Caco-2 (cell line): ENCODE measurements around the gene ADCK2. TPM values are rescaled to one million over a fixed set of nuclear protein-coding genes. Genes with fewer than 3 reads are reported as not detected.

Experiments
- BruUV-seq: library from RNA; stranded (reverse); fragments of 400-500 nt; replicated peaks from 2 replicates; lab custom pipeline; 2021; lab: Mats Ljungman, UMichigan
- CTCF ChIA-PET: fragments of 300-600 bp; sonication (Branson Sonifier 250); formaldehyde crosslinking; loops from one replicate; lab custom pipeline; 2022; ENCODE audit warnings: antibody characterized with exemption; lab: Charles Lee
- POLR2A ChIA-PET: fragments of 300-600 bp; sonication (Branson Sonifier 250); formaldehyde crosslinking; loops from one replicate; lab custom pipeline; 2022; ENCODE audit warnings: antibody characterized with exemption; lab: Charles Lee
- DNase-seq, 2 experiments: peaks; one replicate each; pipeline versions ENCODE4 v3.0.0 to v3.0.0-alpha.2; 2020 to 2022
- H3K27me3 ChIP-seq: replicated peaks from 2 replicates; pipeline ENCODE4 v1.6.0; 2011; ENCODE audit warnings: low read length; ENCODE audit not compliant: control insufficient read depth, insufficient read depth
- H3K36me3 ChIP-seq: 2 replicates; pipeline ENCODE4 v1.5.1; 2011; ENCODE audit warnings: low read length; ENCODE audit not compliant: control insufficient read depth, insufficient read depth
- H3K4me1 ChIP-seq: fragments of 250-450 bp; sonication (Bioruptor Pico); 2 replicates; pipeline ENCODE4 v1.5.1; 2020; ENCODE audit warnings: mild to moderate bottlenecking
- H3K4me3 ChIP-seq: 2 replicates; pipeline ENCODE4 v1.5.1; 2011; ENCODE audit warnings: low read depth, mild to moderate bottlenecking, control low read depth, low read length
- H3K9me3 ChIP-seq: fragments of 250-450 bp; sonication (Bioruptor Pico); 2 replicates; pipeline ENCODE4 v1.5.1; 2020; ENCODE audit warnings: mild to moderate bottlenecking, moderate library complexity
- H3K27ac Mint-ChIP-seq: one replicate; pipeline ENCODE4 v1.8.0; 2022; ENCODE audit warnings: mixed read lengths; ENCODE audit not compliant: unreplicated experiment
- H3K27me3 Mint-ChIP-seq: one replicate; pipeline ENCODE4 v1.8.0; 2022; ENCODE audit warnings: mixed read lengths; ENCODE audit not compliant: insufficient read depth, unreplicated experiment
- H3K36me3 Mint-ChIP-seq: one replicate; pipeline ENCODE4 v1.8.0; 2022; ENCODE audit warnings: mild to moderate bottlenecking, mixed read lengths; ENCODE audit not compliant: insufficient read depth, unreplicated experiment
- H3K4me1 Mint-ChIP-seq: one replicate; pipeline ENCODE4 v1.8.0; 2022; ENCODE audit warnings: low read depth, mixed read lengths; ENCODE audit not compliant: unreplicated experiment
- H3K4me3 Mint-ChIP-seq: one replicate; pipeline ENCODE4 v1.8.0; 2022; ENCODE audit warnings: mild to moderate bottlenecking, moderate library complexity, mixed read lengths; ENCODE audit not compliant: unreplicated experiment
- H3K9me3 Mint-ChIP-seq: one replicate; pipeline ENCODE4 v1.8.0; 2022; ENCODE audit warnings: mixed read lengths; ENCODE audit not compliant: unreplicated experiment
- CTCF ChIP-seq, 2 experiments: fragments of 200-600 bp in 1 of 2; IDR thresholded peaks; 1 replicate in 1 of 2; 2 replicates in 1 of 2; pipeline versions ENCODE4 v1.5.1 to v1.8.0; 2011 to 2022; ENCODE audit warnings: antibody characterized with exemption in 1 of 2, control low read depth in 1 of 2, inconsistent platforms in 1 of 2, low read depth in 1 of 2, low read length in 1 of 2, mild to moderate bottlenecking in 1 of 2, moderate library complexity in 1 of 2; ENCODE audit not compliant: insufficient read depth in 1 of 2, severe bottlenecking in 1 of 2, unreplicated experiment in 1 of 2
- intact Hi-C: fragments of 100-400 bp; cut with micrococcal nuclease; formaldehyde crosslinking; loops from one replicate; pipeline ENCODE4 v1.10.0; 2022; ENCODE audit not compliant: unreplicated experiment
- total RNA-seq: library from RNA; stranded (reverse); gene quantifications from 2 replicates; pipeline ENCODE4 v1.2.3, GENCODE V29; 2022

Gene ADCK2
- total RNA-seq, 1 experiment from 2014 or later, result 17.7 TPM

- TF ChIP-seq CTCF (IDR thresholded peaks at IDR 0.05; ENCODE audit: insufficient read depth in 1 of 2, low read depth in 1 of 2, low read length in 1 of 2, severe bottlenecking in 1 of 2, unreplicated experiment in 1 of 2), result no peak
- Histone ChIP-seq H3K27me3 (no peaks in the 10 kb centered on the region), H3K36me3 (no peaks in the 10 kb centered on the region), H3K9me3 (no peaks in the 10 kb centered on the region), H3K4me3 (no peak overlapping the region), H3K4me1 (peaks cover 9% of the 10 kb centered on the region)
- DNase-seq, result peak; percentile 53 to 73
- intact Hi-C loops, result loop anchor here (10.0 kb wide), 1 partner anchor 482 kb away; the partner anchor contains the start of gene KDM7A
- Mint-ChIP-seq H3K4me3 (peak overlapping the region; percentile 23), H3K36me3 (no peaks in the 10 kb centered on the region), H3K27ac (no peak overlapping the region), H3K9me3 (no peaks in the 10 kb centered on the region), H3K4me1 (peaks cover 12% of the 10 kb centered on the region), H3K27me3 (no peaks in the 10 kb centered on the region)
- CTCF ChIA-PET, result interaction anchor here (1.0 to 1.3 kb wide), 2 partner anchors 16 to 138 kb away, joined by 3 to 4 read pairs; partner anchors contain the start of gene ADCK2
- no TSS peak for BruUV-seq
- POLR2A ChIA-PET, result interaction anchor here (0.5 kb wide), 1 partner anchor 31 kb away, joined by 8 read pairs; no protein-coding TSS in a partner anchor
These were observed 15.9 kb upstream of the ADCK2 start for GRCh38 chr7:140656548-140657515.

- Histone ChIP-seq H3K9me3 (no peaks in the 10 kb centered on the region), H3K4me3 (no peak overlapping the region), H3K36me3 (no peaks in the 10 kb centered on the region), H3K27me3 (no peaks in the 10 kb centered on the region), H3K4me1 (peaks cover 9% of the 10 kb centered on the region)
- POLR2A ChIA-PET, result interaction anchor here (0.6 kb wide), 1 partner anchor 39 kb away, joined by 5 read pairs; the partner anchor contains the start of gene NDUFB2
- H3K27ac Mint-ChIP-seq, result no peak overlapping the region
- no peak for TF ChIP-seq CTCF (IDR thresholded peaks at IDR 0.05; ENCODE audit: insufficient read depth in 1 of 2, low read depth in 1 of 2, low read length in 1 of 2, severe bottlenecking in 1 of 2, unreplicated experiment in 1 of 2)
- no peak for DNase-seq
- CTCF ChIA-PET, result no interaction called here
- BruUV-seq, result no TSS peak
- no peaks in the 10 kb centered on the region for H3K9me3 Mint-ChIP-seq
- no peak overlapping the region for H3K4me3 Mint-ChIP-seq
- peaks cover 12% of the 10 kb centered on the region for H3K4me1 Mint-ChIP-seq
- intact Hi-C loops, result loop anchor here (10.0 kb wide), 1 partner anchor 483 kb away; the partner anchor contains the start of gene KDM7A
- H3K36me3 Mint-ChIP-seq, result no peaks in the 10 kb centered on the region
- no peaks in the 10 kb centered on the region for H3K27me3 Mint-ChIP-seq
These were observed 14.9 kb upstream of the ADCK2 start for GRCh38 chr7:140657891-140658290.

GRCh38 chr7:140659856-140660255 lies 12.9 kb upstream of the ADCK2 start:
- Mint-ChIP-seq H3K27me3 (no peaks in the 10 kb centered on the region), H3K4me1 (peaks cover 12% of the 10 kb centered on the region), H3K9me3 (no peaks in the 10 kb centered on the region), H3K4me3 (no peak overlapping the region), H3K27ac (no peak overlapping the region), H3K36me3 (no peaks in the 10 kb centered on the region)
- no peak for TF ChIP-seq CTCF (IDR thresholded peaks at IDR 0.05; ENCODE audit: insufficient read depth in 1 of 2, low read depth in 1 of 2, low read length in 1 of 2, severe bottlenecking in 1 of 2, unreplicated experiment in 1 of 2)
- intact Hi-C loops, result loop anchor here (10.0 kb wide), 1 partner anchor 485 kb away; the partner anchor contains the start of gene KDM7A
- POLR2A ChIA-PET, result no interaction called here
- BruUV-seq, result no TSS peak
- Histone ChIP-seq H3K9me3 (no peaks in the 10 kb centered on the region), H3K4me3 (no peak overlapping the region), H3K27me3 (no peaks in the 10 kb centered on the region), H3K4me1 (peaks cover 9% of the 10 kb centered on the region), H3K36me3 (no peaks in the 10 kb centered on the region)
- no peak for DNase-seq
- CTCF ChIA-PET, result interaction anchor here (1.4 kb wide), 1 partner anchor 142 kb away, joined by 3 read pairs; no protein-coding TSS in a partner anchor
